GM19455 (cell line): ENCODE results near the gene PPP1R26.
"Not testable (repeated sequence)": the region's sequence is repeated elsewhere in the genome, so short reads cannot be mapped to it uniquely, and the experiment has no call there.

Experiments used
- ATAC-seq: cut with Tn5 transposase; IDR thresholded peaks from one replicate; pipeline ENCODE4 v1.9.1; 2021; ENCODE audit not compliant: unreplicated experiment

PPP1R26 gene

DNA sequence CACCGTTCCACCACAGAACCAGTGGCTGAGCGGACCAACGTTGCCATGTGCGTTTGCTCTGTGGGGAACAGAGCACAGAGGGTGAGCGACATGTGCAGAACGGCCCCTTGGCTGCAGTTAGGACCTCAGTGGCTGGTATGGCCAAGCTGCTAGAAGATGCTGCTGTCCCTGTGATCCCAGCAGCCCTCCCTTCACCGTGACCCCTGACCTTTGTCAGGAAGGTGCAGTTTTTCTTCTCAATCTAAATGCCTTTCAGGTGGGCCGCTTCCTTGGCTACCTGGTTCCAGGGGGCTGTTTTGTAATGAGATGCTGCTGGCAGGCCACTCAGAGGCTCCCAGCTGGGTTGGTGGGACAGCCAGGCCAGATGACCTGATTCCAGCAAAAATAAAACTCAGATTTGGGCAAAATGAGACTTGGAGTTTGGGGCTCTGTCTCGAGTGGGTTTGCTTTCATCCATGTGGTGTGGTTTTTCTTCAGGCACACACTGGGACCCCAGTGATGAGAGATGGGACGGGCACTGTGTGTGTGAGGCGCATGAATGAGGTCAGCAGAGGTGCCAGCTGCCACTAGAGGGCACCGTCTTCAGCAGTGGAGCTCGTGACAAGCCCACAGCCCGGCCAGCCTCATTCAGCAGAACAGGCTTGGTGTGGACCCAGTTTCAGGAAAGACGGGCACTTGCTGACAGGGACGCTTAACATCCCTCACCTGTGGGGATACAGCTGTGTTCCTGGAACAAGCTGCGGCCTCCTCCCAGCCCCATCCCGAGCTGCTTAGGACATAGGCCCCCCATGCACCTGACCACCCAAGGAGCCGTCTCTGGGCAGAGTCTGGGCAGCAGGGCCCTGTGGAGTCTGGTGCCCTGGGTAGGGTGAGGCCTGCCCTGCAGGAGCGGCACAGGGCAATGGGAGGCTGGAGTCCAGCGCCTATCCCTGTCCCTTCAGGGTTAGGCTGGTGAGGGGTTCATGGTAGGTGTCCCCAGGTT, 25.0 kb downstream of the PPP1R26 start:
- no peak for ATAC-seq

DNA sequence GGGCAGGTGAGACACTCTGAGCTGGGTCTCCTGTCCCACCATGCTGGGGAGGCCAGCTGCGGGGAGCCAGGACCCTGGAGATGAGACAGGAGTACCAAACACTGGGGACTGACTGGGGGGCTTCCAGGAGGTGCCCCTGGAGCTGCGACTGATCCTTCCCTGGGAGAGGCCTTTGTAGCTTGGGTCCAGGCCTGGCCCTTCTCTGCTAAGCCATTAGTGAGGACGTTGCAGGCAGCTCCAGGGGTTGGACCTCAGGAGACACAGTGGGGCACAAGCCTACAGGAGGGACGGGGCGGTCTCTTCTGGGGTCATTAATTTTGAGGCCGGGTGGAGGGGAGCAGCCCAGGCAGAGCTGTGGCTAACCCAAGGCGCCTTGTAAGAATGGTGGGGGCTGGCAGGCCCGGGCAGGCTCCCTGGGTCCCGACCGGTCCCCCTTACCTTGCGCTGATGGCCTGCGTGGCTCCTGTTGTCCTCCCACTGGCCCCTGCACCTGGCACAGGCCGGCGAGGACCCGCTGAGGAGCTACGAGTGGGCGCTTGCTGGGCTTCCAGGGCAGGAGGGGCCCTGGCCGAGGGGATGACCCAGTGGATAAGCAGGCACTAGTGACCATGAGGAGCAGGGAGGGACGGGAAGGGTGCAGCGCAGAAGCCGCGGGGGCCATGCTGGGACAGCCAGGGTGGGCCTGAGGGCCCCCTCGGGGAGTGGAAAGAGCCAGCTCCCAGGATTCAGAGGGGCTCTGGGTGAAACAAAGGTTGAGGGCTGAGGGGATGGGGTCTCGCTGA, 26.0 kb downstream of the PPP1R26 start:
- no peak for ATAC-seq

DNA sequence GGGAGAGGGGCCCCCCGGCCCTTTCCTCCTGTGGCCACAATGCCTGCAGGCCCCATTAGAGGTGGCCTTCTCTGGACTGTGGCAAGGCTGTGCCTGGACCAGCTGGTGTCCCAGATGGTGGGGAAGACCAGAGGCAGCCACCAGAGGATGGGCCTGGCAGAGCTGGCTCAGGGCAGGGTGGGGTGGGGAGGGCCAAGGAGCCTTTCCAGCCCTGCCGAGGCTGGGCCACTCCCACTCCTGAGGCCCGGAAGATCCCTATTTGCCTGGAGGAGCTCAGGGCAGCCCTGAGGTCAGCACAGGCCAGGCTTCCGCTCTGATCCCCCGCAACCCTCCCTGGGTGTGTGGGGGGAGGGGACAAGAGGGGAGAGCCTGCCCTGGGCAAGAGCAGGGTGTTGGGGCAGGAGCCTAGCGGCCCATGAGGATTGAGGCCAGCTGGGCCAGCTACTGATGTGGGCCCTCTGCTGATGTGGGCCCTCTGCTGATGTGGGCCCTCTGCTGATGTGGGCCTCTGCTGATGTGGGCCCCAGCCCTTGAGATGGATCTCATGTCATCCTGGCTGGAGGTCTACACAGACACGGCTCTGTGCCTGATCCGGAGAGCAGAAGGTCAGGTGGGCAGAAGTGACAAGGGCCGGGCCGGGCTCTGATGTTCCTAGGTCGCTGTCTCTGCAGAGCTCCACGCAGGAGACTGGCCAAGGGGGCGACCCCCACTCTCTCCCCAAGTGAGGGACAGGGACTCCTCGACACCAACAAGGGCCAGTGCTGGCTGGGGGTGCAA, 26.9 kb downstream of the PPP1R26 start:
- no peak for ATAC-seq

DNA sequence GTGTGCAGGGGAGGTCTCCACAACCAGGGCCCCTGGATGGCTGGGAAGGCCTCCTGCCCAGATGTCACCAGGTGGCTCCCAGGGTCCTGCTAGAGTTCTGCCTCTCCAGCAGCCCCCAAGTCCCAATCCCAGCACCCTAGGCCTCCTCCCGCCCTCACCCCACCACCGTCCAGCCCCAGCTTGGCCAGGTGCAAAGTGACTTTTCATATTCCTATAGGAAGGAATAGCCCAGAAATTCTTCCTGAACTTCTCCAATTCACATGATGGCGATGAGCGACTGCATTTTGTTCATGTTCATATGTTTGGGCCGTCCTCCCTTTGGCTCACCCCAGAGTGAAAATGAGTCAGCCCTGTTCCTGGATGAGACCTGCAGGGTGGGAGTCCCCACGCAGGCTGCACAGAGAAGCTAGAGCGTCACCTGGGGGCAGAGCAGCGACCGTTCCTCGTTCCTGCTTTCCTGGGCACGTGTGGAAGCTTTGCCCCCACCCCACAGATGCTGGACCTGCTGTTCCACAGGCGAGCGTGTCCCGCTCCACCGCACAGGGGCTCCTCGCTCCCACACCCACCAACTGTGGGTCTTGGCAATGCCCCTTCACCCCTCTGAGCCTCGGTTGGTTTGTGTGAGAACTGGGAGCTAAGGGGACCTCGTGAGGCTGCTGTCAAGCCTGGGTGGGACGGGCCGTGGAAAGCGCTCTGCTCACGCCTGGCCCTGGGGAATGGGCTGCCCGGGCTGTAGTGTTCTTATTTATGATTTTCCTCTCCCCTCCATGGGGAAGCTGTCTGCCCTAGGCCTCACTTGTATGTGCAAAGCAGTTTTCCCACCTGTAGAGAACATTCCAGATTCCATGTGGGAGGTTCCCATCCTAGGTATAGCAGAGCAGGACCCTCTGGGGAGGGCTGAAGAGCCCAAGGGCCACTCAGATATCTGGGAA, 27.8 kb downstream of the PPP1R26 start:
- ATAC-seq = no peak

DNA sequence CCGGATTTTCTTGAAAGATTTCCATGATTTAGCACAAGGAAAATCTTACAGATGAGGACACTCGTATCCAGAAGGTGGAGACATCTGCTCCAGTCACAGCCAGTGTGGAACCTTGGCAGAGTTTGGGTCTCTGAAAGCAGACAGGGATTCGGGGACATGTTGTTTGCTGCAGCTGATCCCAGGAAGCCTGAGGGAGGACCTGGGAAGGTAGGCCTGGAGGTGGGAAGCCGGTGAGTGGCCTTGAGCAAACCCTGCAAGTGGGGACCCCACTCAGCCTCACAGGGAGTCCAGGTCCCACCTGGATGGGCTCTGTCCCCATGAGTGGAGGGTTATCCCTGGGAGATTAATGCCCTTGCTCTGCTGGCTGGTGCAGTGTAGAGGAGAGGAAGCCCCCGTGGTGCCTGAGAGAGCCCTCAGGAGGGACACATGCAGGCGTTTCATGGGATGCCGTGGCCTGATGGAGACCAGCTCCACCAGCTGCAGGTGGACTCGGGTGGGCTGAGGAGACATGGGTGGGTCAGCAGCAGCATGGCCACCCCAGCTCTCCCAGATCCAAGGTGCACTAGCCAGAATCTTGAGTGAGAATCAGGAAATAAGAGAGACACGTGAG, 28.7 kb downstream of the PPP1R26 start:
- no peak for ATAC-seq

DNA sequence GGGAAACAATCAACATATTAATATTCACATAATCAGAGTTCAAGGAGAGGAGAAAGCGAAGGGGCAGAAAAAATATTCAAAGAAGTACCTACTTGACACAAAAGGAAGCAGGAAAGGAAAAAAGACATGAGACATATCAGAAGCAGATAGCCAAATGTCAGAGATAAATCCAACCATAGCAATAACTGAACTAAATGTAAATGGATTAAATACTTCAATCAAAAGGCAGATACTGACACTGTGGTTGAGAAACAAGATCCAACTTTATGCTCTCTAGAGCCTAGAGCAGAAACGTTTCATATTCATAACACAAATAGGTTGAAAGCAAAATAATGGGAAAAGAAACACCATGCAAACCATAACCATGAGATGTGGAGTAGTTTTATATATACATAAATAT, 29.9 kb downstream of the PPP1R26 start:
- ATAC-seq = no peak

DNA sequence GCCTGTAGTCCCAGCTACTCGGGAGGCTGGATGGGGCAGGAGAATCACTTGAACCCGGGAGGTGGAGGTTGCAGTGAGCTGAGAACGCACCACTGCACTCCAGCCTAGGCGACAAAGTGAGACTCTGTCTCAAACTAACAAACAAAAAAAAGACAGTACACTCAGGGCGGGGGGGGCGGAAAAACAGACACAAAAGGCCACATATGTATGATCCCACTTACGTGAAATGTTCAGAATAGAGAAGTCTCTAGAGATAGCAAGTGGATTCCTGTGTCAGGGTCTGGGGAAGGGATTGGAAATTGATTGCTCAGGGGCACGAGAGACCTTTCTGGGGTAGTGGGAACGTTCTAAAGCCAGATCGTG, 32.6 kb downstream of the PPP1R26 start:
- no peak for ATAC-seq

DNA sequence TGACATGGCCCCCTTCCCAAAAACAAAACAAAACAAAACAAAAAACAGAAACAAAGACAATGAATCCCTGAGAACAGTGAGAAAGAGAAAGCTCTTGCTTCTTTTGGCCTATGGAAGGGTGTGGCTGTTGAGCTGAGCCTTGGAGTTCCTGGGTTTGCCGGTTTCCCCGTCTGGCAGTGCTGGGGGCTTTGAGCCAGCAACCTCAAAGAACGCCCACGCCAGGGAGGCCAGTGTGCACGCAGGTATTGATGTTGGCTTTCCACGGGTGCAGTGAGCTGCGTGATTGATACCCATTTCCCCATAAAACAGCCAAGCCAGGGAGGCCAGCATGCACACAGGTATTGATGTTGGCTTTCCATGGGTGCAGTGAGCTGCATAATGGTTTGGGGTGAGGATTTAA, 33.3 kb downstream of the PPP1R26 start:
- ATAC-seq = no peak

DNA sequence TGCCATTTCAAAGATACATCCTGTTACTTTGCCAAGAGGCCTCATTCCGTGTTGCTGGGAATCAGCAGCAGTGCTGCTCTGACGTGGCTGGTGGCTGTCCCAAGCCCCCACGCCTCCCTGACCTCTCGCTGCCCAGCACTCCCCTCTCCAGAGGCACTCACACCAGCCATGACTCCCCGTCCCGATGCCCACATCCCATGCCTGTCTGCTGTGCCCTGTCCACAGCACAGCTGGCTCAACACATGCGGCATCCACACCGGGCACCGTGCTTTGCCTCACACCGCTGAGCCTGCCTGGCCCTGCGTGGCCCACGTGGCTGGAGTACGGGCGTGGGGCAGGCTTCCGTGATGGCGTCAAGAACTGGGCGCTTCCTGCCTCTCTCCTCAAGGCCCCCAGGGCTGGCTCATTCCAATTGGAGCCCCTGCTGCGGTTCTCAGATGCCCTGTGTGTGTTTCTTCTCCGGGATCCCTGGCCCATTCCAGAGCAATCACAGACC, 33.8 kb downstream of the PPP1R26 start:
- ATAC-seq = no peak

DNA sequence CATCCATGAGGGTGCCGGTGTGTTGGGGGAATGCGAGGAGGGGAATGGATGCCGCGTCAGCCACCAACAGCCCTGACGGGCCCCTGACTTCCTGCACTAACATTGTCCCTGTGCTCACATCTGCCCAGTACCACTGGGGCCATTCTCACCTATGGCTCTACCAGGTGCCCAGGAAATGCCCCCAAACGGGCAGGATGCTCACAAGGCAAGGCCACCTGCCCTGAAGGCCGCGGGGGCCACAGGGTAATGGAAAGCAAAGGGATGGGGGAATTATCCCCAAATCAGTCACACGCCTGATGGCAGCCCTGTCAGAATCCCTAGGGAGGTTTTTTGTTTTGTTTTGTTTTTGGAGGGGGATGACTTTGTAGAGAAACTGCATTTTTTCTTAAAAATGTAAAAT, 34.3 kb downstream of the PPP1R26 start:
- not testable (repeated sequence) for ATAC-seq

DNA sequence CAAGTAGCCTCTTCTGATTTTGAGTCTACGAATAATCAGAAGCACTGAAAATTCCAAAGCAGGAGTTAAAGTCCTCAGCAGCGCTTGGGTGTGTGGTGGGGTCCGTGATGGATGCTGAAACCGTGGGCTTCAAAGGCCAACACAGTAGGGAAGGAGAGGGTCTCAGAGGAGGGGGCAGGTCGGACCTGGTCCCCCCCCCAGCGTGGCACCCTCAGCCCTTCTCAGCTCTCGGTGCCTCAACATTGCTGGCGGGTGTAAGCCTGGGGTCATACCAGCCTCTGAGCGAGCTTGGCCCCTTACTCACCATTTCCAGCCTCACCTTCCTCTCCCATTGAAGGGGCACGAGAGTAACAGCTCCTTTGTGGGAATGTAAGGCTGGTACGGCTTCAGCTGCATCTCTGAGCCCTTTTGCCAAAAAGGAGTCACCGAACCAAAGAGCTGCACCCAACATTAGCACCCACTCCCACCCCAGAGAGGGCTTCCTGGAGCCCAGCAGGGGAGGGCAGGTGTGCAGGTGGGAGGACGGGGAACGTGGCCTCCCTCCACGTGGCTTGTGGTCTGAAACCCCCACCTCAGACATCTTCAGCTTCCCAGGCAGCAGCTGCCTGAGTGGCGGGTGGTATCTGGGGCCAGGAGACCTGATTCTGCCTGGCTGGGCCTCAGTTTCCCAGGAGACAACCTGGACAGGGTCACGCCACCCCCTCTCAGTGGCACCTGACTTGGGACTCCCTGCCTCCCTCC, 34.9 kb downstream of the PPP1R26 start:
- no peak for ATAC-seq

DNA sequence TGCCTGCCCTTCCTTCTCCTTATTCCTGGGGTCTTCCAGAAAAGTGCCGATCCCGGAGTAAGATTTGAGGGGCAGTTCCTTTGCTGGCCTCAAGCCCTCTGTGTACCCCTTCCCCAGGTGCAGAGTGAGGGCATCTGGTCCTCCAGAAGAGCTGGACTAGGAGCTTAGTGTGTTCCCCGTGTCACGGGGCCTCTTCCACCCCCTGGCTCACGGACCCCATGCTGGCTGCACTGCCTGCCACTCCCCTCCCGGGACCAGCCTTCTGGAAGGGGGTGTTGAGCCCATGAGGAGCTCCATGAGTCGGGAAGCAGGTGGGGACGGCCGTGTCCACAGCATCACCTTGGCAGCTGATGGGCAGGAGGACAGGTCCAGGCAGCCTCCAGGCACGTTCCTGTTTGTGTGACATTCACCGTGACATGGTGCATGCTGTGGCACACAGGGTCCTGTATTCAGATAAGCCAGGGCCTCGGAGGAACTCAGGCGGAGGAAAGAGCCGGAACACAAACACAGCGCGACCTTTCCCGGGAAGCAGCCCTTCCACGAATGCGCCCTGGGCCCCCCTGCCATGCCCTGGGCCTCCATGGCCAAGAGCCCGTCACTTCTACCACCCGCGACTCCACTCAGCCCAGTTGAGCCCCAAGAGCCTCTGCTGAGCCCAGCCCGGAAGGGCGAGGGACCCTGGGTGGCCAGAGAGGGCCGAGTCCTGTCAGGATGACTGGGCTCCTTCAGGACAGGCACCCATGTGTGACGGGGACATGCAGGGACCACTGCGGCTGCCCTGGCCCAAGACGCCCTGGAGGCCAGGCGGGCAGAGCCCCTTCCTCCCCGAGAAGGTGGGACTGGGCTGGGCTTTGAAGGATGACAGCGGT, 35.7 kb downstream of the PPP1R26 start:
- no peak for ATAC-seq

DNA sequence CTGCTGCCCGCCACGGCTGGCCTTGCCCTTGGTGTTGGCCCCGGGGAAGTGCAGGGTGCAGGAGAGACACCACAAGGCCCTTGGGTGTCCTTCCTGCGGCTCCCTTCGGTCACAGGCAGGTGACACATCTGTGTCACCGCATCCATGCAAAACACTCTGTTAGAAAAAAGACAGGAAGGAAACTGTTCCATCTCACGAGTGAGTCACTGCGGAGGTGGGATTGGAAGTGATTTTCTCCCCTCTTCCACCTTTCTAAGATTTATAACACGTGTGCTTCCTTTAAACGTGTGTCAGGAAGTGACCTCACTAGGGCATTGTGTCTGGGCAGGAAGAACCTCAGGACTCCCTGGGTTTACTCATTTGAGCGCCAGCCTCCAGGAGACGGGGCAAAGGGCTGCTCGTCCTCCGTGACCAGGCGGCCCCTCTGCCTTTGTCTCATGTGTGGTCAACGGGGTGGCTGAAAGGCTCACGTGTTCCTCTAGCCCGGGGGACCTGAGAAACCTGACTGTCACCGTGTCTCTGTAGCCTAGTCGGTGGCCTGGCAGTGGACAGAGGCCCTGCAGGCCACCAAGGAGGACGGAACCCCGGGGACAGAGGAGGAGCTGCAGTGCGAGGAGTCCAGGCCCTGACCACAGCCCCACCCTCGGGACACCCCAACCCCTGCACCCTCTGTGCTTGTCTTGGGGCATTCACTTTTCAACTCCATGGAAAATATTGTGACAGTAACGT, 36.7 kb downstream of the PPP1R26 start:
- no peak for ATAC-seq

DNA sequence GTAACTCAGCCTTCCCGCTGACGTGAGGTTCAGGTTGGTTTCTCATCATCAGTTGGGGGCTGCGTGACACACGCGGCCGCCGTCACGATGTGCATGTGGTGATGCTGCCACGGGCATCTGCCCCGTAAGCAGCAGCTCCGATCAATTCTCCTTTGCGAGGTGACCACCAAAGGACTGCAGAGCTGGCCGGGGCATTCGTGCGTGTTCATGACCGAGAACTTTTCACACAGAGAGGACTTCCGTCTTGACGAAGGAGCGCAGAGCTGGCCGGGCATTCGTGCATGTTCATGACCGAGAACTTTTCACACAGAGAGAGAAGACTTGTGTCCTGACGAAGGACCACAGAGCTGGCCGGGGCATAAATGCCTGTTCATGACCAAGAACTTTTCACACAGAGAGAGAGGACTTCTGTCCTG, 37.8 kb downstream of the PPP1R26 start:
- no peak for ATAC-seq

DNA sequence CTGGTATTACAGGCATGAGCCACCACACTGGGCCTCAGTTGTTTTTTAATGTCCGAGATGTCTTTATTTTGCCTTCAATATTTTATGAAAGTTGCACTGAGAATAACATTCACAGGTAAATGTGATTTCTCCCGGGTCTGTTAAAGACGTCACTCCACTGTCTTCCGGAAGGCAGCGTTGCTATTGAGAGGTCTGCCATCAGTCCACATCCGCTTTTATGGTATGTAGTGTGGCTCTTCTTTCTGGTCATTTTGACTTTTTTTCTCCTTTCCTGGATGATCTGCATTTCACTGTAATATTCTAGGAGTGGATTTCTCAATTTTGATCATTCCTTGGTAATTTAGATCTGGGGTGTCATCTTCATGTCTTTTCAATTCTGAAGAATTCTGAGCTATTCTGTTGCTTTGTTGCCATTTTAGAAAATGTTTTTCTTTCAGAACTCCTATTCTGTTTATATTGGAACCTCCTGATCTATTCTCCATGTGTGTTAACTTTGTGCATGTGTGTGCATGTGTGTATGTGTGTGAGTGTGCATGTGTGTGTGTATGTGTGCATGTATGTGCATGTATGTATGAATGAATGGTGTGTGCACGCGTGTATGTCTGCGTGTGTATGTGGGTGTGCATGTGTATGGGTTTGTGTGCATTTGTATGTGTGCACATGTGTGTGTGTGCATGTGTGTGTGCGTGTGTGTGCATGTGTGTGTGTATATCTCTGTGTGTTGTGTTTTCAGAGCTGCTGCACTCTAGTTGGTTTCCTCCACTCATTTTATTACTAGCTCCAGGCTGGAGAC, 39.8 kb downstream of the PPP1R26 start:
- ATAC-seq = no peak

DNA sequence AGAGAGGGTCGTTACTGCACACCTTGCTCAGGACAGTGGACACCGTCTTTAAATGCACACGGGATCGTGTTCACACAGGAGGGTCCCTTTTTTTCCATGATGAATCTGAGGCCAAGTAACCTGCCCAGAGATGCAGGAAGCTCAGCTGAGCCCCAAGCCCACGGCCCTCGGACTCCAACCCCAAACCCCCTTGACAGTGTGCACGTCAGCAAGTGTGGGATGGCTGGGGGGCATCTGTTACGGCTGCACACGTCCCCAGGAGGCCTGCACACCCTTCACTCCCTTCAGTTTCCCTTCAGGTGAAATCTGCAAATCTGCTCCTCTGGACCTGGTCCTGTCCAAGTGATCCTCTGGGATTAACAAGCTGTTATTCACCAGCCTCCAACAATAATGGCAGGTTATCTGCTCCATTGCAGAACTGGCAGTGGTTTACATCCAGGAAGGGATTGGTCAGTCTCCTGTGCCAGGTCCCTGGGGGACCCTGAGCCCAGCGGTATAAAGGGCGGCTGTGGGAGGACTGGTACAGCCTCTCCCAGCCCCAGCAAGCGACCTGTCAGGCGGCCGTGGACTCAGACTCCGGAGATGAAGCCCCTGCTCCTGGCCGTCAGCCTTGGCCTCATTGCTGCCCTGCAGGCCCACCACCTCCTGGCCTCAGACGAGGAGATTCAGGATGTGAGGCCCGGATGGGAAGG, 41.5 kb downstream of the PPP1R26 start, which contains the start of gene LCN1:
TSS of gene LCN1 (plus strand) at position 525 of the 692 bp plus-strand sequence. CDS start at position 583, 58 bp downstream.
- ATAC-seq = no peak
